Mucosa of rectum (tissue), 2 donors: Measurements from ENCODE around the gene STIM2.

Experiments
- H3K27ac ChIP-seq, 2 donors: one replicate each; pipeline ENCODE4 v1.7.0; 2013; ENCODE audit warnings: inconsistent platforms in 2 of 2, low read depth in 2 of 2, low read length in 2 of 2
- H3K27me3 ChIP-seq, 2 donors: one replicate each; pipeline ENCODE4 v1.7.0; 2013; ENCODE audit warnings: low read length in 2 of 2; ENCODE audit not compliant: control insufficient read depth in 2 of 2, insufficient read depth in 2 of 2
- H3K36me3 ChIP-seq, 2 donors: one replicate each; pipeline ENCODE4 v1.7.0; 2013; ENCODE audit warnings: low read length in 2 of 2; ENCODE audit not compliant: control insufficient read depth in 2 of 2, insufficient read depth in 2 of 2
- H3K4me1 ChIP-seq, 2 donors: one replicate each; pipeline ENCODE4 v1.7.0; 2013; ENCODE audit warnings: low read length in 2 of 2, mild to moderate bottlenecking in 1 of 2; ENCODE audit not compliant: control insufficient read depth in 2 of 2, insufficient read depth in 2 of 2
- H3K4me3 ChIP-seq, 2 donors: one replicate each; pipeline ENCODE4 v1.7.0; 2013; ENCODE audit warnings: low read length in 2 of 2
- H3K9ac ChIP-seq, 2 donors: one replicate each; pipeline ENCODE4 v1.7.0; 2013; ENCODE audit warnings: low read length in 2 of 2, low read depth in 1 of 2, mild to moderate bottlenecking in 1 of 2
- H3K9me3 ChIP-seq, 2 donors: one replicate each; pipeline ENCODE4 v1.7.0; 2013; ENCODE audit warnings: low read length in 2 of 2; ENCODE audit not compliant: control insufficient read depth in 2 of 2
- donor health status: healthy.
- donor health status: Normal muscosa, but diverticular disease.

STIM2 gene

GRCh38 chr4:26912069-26912468, 51.4 kb downstream of the STIM2 start:
- Histone ChIP-seq H3K4me1 (no peaks in the 10 kb centered on the region), H3K27ac (no peak overlapping the region), H3K27me3 (no peaks in the 10 kb centered on the region), H3K4me3 (no peak overlapping the region), H3K9ac (no peak overlapping the region), H3K36me3 (no peaks in the 10 kb centered on the region), H3K9me3 (no peaks in the 10 kb centered on the region)

DNA sequence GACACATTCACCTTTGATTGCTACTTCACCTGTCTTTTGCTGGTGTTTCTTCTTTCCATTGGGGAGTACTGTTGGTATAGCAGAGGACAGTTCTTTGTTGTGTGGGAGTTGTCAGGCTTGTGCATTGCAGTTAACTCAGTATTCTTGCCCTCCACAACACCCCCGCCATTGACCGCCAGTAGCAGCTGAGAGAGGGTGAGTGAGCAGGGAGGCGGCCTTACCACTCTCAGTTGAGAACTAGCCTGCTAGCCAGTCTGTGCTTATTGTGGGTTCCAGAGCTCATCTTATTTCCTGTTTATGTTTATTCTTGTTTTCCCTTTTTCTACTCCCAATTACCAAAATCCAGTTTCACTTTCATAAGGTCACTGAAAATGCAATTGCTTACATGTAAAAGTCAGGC, 52.2 kb downstream of the STIM2 start:
- Histone ChIP-seq H3K9ac (no peak overlapping the region), H3K9me3 (no peaks in the 10 kb centered on the region), H3K4me3 (no peak overlapping the region), H3K27me3 (no peaks in the 10 kb centered on the region), H3K4me1 (no peaks in the 10 kb centered on the region), H3K36me3 (no peaks in the 10 kb centered on the region), H3K27ac (no peak overlapping the region)

- H3K4me3 ChIP-seq, result no peak overlapping the region
- peaks cover 11 to 16% of the 10 kb centered on the region in 2 donors for H3K36me3 ChIP-seq
- no peaks in the 10 kb centered on the region for H3K9me3 ChIP-seq
- no peak overlapping the region for H3K27ac ChIP-seq
- no peaks in the 10 kb centered on the region for H3K4me1 ChIP-seq
- H3K9ac ChIP-seq, result no peak overlapping the region
- no peaks in the 10 kb centered on the region for H3K27me3 ChIP-seq
Measured at GRCh38 chr4:26916195-26916594, 55.6 kb downstream of the STIM2 start.

DNA sequence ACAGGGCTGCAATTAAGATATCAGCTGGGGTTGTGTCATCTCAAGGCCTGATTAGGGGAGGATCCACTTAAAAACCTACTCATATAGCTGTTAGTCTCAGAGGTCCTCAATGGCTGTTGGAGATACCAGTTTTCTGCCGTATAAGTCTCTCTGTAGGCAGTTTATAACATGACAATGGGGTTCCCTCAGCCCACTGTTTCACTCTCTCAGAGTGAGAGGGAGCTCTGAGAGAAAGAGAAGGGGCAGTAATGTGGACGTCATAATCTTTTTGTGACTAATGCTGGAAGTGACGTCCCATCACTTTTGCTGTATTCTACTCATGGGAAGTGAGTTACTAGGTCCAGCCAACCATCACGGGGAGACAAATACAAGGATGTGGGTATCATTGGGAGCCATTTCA, 70.3 kb downstream of the STIM2 start:
- H3K4me1 ChIP-seq, result no peaks in the 10 kb centered on the region
- no peaks in the 10 kb centered on the region for H3K27me3 ChIP-seq
- no peaks in the 10 kb centered on the region for H3K36me3 ChIP-seq
- H3K9me3 ChIP-seq, result no peaks in the 10 kb centered on the region
- no peak overlapping the region for H3K4me3 ChIP-seq
- H3K9ac ChIP-seq, result no peak overlapping the region
- H3K27ac ChIP-seq, result no peak overlapping the region

DNA sequence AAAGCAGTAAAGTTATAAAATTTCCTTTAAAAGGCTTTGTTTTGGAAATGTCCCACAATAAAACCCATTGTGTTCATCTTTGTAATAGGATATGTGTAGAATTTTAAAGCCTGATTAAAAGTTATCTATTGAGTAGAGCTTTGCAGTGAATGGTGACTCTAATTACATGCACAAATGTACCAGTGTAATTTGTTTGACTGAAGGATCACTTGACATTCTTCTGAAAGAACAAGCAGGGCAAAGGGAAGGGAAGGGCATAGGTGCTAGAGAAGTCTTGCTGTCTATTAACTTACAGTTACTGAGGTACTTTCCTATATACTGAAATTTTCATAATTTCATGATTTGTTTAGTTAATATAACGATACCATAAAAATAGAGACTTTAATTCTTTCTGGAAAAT, 70.8 kb downstream of the STIM2 start:
- H3K4me3 ChIP-seq, result no peak overlapping the region
- no peak overlapping the region for H3K27ac ChIP-seq
- H3K36me3 ChIP-seq, result no peaks in the 10 kb centered on the region
- no peaks in the 10 kb centered on the region for H3K9me3 ChIP-seq
- no peaks in the 10 kb centered on the region for H3K4me1 ChIP-seq
- H3K27me3 ChIP-seq, result no peaks in the 10 kb centered on the region
- H3K9ac ChIP-seq, result no peak overlapping the region

DNA sequence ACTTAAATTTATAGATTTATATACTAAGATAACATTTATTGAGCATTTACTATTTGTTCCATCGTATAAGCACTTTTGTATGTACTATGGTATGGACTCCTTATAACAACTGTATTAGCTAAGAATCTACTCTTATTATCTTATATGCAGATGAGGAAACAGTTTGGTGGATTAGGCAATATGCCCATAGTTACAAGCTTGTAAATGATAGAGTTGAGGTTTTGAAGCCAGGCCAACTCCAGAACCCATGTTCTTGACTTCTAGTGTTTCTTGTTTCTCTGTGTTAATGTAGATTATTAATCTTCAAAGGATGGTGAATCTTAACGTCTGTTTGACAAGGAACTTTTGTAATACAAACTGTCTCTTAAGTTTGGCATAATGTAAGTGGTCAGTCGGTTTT, 71.3 kb downstream of the STIM2 start:
- no peaks in the 10 kb centered on the region for H3K9me3 ChIP-seq
- H3K4me3 ChIP-seq, result no peak overlapping the region
- H3K9ac ChIP-seq, result no peak overlapping the region
- H3K27ac ChIP-seq, result no peak overlapping the region
- H3K36me3 ChIP-seq, result no peaks in the 10 kb centered on the region
- no peaks in the 10 kb centered on the region for H3K4me1 ChIP-seq
- H3K27me3 ChIP-seq, result no peaks in the 10 kb centered on the region

DNA sequence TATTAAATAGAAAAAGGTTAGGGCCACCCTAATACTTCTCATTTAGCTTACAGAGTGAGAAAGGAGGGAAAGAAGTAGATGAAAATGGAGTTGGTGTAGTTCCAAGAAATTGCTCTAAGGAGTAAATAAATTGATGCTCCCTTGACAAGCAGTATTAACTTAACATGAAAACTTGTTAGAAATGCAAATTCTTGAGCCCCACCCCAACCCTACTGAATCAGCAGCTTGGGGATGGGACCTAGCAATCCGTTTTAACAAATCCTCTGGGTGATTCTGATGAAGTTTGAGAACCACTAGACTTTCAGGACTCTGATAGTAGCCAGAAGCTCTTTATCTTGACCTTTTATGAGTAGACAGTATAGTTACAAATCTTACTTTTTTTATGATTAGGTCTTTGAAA, 74.8 kb downstream of the STIM2 start:
- Histone ChIP-seq H3K36me3 (no peaks in the 10 kb centered on the region), H3K4me3 (no peak overlapping the region), H3K9me3 (no peaks in the 10 kb centered on the region), H3K4me1 (peaks cover 0 to 3% of the 10 kb centered on the region in 2 donors), H3K27me3 (no peaks in the 10 kb centered on the region), H3K9ac (no peak overlapping the region), H3K27ac (no peak overlapping the region)

GRCh38 chr4:26936284-26937065, 75.8 kb downstream of the STIM2 start:
- Histone ChIP-seq H3K27me3 (no peaks in the 10 kb centered on the region), H3K9ac (no peak overlapping the region), H3K4me3 (no peak overlapping the region), H3K4me1 (peaks cover 0 to 3% of the 10 kb centered on the region in 2 donors), H3K36me3 (no peaks in the 10 kb centered on the region), H3K9me3 (no peaks in the 10 kb centered on the region), H3K27ac (no peak overlapping the region)

DNA sequence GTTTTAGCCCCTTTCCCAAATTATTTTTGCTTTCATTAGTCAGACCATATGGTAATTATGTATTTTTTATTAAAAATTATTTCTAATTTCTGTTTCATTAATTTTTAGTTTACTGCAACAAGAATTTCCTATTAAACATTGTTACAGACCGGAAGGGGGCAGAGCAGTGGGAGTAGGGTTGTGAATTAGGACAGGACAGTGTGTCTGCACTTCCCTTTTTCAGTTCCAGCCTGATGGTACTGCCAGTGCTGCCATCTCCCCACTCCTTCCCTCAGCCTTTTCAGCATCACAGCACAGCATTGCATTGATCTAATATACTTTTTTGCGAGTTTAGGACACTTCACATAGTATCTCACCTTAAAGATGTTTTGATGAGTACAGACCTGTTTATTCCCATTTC, 76.5 kb downstream of the STIM2 start:
- Histone ChIP-seq H3K36me3 (no peaks in the 10 kb centered on the region), H3K9me3 (no peaks in the 10 kb centered on the region), H3K27me3 (no peaks in the 10 kb centered on the region), H3K9ac (no peak overlapping the region), H3K4me3 (no peak overlapping the region), H3K4me1 (peaks cover 0 to 3% of the 10 kb centered on the region in 2 donors), H3K27ac (no peak overlapping the region)

- no peak overlapping the region for H3K27ac ChIP-seq
- no peak overlapping the region for H3K4me3 ChIP-seq
- no peak overlapping the region for H3K9ac ChIP-seq
- H3K36me3 ChIP-seq, result no peaks in the 10 kb centered on the region
- peaks cover 0 to 3% of the 10 kb centered on the region in 2 donors for H3K4me1 ChIP-seq
- H3K27me3 ChIP-seq, result no peaks in the 10 kb centered on the region
- H3K9me3 ChIP-seq, result no peaks in the 10 kb centered on the region
Measured at GRCh38 chr4:26937567-26937966, 76.9 kb downstream of the STIM2 start.
